ENCODE data around the gene IGBP1. TPM values are rescaled to one million over a fixed set of nuclear protein-coding genes. Genes with fewer than 3 reads are reported as not detected.

IGBP1 gene
- total RNA-seq, 1 experiment from 2014 or later = 43.0 TPM

DNA sequence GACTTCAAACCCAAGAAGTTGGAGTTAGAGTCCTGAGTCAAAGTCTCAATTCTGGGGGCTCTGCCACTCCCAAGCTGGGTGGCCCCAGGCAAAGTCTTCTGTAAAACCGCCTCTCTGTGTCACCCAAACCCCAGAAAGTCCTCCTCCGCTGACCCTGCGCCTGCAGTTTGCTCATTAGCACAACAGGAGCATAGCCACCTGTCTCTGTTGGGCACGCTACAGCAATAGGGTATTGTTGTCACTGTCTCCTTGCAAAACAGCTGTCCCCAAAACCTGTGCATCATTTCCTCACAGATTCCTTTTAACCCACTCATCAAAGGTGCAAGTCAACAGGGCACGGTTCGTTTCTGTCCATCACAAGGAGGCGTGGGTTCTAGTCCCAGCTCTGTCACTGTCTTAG lies 36.0 kb downstream of the IGBP1 start:
- peak overlapping the region; percentile 84; the same call in 1 of the 2 replicates for H2AFZ ChIP-seq (ENCODE audit: low read length)
- no peaks in the 10 kb centered on the region for H3K27me3 ChIP-seq (ENCODE audit: low read length)
- no peaks in the 10 kb centered on the region for H4K20me1 ChIP-seq (ENCODE audit: low read length)
- peaks cover 4% of the 10 kb centered on the region for H3K36me3 ChIP-seq (ENCODE audit: low read depth, low read length)
- CTCF ChIA-PET = no interaction called here
- DNase-seq = peak; percentile 7
- H3K9me2 ChIP-seq (replicated peaks; ENCODE audit: low read length) = no peaks in the 10 kb centered on the region
- no peak overlapping the region; the same call in 1 of the 2 replicates for H3K4me3 ChIP-seq (ENCODE audit: low read length)
- H3K4me2 ChIP-seq (ENCODE audit: low read length) = peak overlapping the region; percentile 68
- intact Hi-C loops (cut with micrococcal nuclease) = loop anchor here (2.0 kb wide), 1 partner anchor 28 kb away; no protein-coding TSS in a partner anchor
- H3K4me1 ChIP-seq (ENCODE audit: insufficient read depth, low read length) = peaks cover 46% of the 10 kb centered on the region
- no peaks in the 10 kb centered on the region for H3F3A ChIP-seq (ENCODE audit: low read length, unreplicated experiment)
- peak overlapping the region; percentile 75 for H3K27ac ChIP-seq (ENCODE audit: low read length)
- H3K9me3 ChIP-seq (ENCODE audit: low read length) = no peaks in the 10 kb centered on the region
- peak overlapping the region; percentile 37; the same call in 1 of the 2 replicates for H3K9ac ChIP-seq (ENCODE audit: low read length)
- no peaks in the 10 kb centered on the region for H3K79me2 ChIP-seq (ENCODE audit: low read length)
- POLR2A ChIA-PET (ENCODE audit: unreplicated experiment) = no interaction called here
- no peak for ATAC-seq
- no peak for TF ChIP-seq EZH2 (IDR thresholded peaks at IDR 0.05; ENCODE audit: low read length, unreplicated experiment)
- no peak for TF ChIP-seq EZH2phosphoT487 (IDR thresholded peaks at IDR 0.05; ENCODE audit: borderline replicate concordance, low read length)
- TF ChIP-seq, protein P1, sequence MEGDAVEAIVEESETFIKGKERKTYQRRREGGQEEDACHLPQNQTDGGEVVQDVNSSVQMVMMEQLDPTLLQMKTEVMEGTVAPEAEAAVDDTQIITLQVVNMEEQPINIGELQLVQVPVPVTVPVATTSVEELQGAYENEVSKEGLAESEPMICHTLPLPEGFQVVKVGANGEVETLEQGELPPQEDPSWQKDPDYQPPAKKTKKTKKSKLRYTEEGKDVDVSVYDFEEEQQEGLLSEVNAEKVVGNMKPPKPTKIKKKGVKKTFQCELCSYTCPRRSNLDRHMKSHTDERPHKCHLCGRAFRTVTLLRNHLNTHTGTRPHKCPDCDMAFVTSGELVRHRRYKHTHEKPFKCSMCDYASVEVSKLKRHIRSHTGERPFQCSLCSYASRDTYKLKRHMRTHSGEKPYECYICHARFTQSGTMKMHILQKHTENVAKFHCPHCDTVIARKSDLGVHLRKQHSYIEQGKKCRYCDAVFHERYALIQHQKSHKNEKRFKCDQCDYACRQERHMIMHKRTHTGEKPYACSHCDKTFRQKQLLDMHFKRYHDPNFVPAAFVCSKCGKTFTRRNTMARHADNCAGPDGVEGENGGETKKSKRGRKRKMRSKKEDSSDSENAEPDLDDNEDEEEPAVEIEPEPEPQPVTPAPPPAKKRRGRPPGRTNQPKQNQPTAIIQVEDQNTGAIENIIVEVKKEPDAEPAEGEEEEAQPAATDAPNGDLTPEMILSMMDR (conservative IDR thresholded peaks at IDR 0.05; ENCODE audit: low read depth, low read length) = no peak
- BruUV-seq (replicated peaks) = no TSS peak

DNA sequence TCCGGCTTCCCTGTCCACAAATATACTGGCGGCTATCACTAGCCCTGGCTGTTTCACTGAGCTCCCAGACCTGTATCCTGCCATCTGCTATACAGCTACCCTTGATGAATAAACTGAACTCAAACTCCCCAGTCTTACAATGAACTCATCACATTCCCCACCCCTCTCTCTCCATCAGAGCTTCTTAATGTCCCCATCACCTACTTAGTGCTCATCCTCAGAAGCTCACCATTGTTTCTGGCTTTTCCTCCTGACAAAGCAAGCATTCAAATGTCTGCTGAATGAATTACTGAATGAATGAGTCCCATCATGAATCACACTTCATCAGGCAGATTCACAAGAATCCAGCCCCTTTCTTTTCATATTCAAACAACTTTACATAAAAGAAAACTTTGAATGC lies 38.4 kb downstream of the IGBP1 start:
- H3K27me3 ChIP-seq (ENCODE audit: low read length) = no peaks in the 10 kb centered on the region
- no peaks in the 10 kb centered on the region for H3F3A ChIP-seq (ENCODE audit: low read length, unreplicated experiment)
- H3K79me2 ChIP-seq (ENCODE audit: low read length) = no peaks in the 10 kb centered on the region
- no peaks in the 10 kb centered on the region for H3K9me2 ChIP-seq (replicated peaks; ENCODE audit: low read length)
- H3K9me3 ChIP-seq (ENCODE audit: low read length) = no peaks in the 10 kb centered on the region
- CTCF ChIA-PET = no interaction called here
- H2AFZ ChIP-seq (ENCODE audit: low read length) = no peak overlapping the region
- POLR2A ChIA-PET (ENCODE audit: unreplicated experiment) = no interaction called here
- peaks cover 60% of the 10 kb centered on the region for H3K4me1 ChIP-seq (ENCODE audit: insufficient read depth, low read length)
- no peak overlapping the region for H3K4me3 ChIP-seq (ENCODE audit: low read length)
- ATAC-seq (no peak), DNase-seq (peak; percentile 39)
- H3K27ac ChIP-seq (ENCODE audit: low read length) = 0 out of 2 replicates have a peak overlapping the region, but pooled peaks have one; percentile 18
- H3K4me2 ChIP-seq (ENCODE audit: low read length) = no peak overlapping the region
- H3K9ac ChIP-seq (ENCODE audit: low read length) = no peak overlapping the region
- intact Hi-C loops (cut with micrococcal nuclease) = no loop called here
- BruUV-seq (replicated peaks) = no TSS peak
- no peaks in the 10 kb centered on the region for H3K36me3 ChIP-seq (ENCODE audit: low read depth, low read length)
- TF ChIP-seq EZH2 (IDR thresholded peaks at IDR 0.05; ENCODE audit: low read length, unreplicated experiment) = no peak
- no peak for TF ChIP-seq EZH2phosphoT487 (IDR thresholded peaks at IDR 0.05; ENCODE audit: borderline replicate concordance, low read length)
- TF ChIP-seq, protein P1 (conservative IDR thresholded peaks at IDR 0.05; ENCODE audit: low read depth, low read length) = no peak
- H4K20me1 ChIP-seq (ENCODE audit: low read length) = no peaks in the 10 kb centered on the region

DNA sequence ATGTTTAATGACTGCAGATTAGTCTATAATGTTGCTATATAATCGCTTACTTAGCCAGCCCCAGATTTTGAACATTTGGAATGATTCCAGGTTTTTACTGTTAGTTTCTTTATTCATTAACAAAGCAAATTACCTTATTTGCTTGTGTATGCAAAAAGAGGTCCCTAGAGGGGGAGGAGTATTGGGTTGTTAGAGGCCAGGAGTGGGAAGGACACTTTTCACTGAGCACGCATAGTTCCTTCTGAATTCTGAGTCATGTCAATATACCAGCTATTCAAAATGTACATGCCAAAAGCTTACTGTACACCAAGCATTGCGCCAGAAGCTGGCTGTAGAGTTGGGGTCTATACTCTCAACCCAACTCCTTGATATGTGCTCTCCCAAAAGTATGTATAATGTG lies 39.0 kb downstream of the IGBP1 start:
- Histone ChIP-seq H3K27ac (ENCODE audit: low read length) (0 out of 2 replicates have a peak overlapping the region, but pooled peaks have one; percentile 18), H3K36me3 (ENCODE audit: low read depth, low read length) (no peaks in the 10 kb centered on the region), H3K27me3 (ENCODE audit: low read length) (no peaks in the 10 kb centered on the region), H3K9ac (ENCODE audit: low read length) (no peak overlapping the region), H3K4me2 (ENCODE audit: low read length) (no peak overlapping the region), H3K4me3 (ENCODE audit: low read length) (no peak overlapping the region), H3K9me3 (ENCODE audit: low read length) (no peaks in the 10 kb centered on the region), H4K20me1 (ENCODE audit: low read length) (no peaks in the 10 kb centered on the region), H3K9me2 (replicated peaks; ENCODE audit: low read length) (no peaks in the 10 kb centered on the region), H2AFZ (ENCODE audit: low read length) (no peak overlapping the region), H3F3A (ENCODE audit: low read length, unreplicated experiment) (no peaks in the 10 kb centered on the region), H3K4me1 (ENCODE audit: insufficient read depth, low read length) (peaks cover 60% of the 10 kb centered on the region), H3K79me2 (ENCODE audit: low read length) (no peaks in the 10 kb centered on the region)
- POLR2A ChIA-PET (ENCODE audit: unreplicated experiment) = no interaction called here
- ATAC-seq (no peak), DNase-seq (peak; percentile 15)
- intact Hi-C loops (cut with micrococcal nuclease) = no loop called here
- TF ChIP-seq EZH2 (IDR thresholded peaks at IDR 0.05; ENCODE audit: low read length, unreplicated experiment) = no peak
- TF ChIP-seq, protein P1 (conservative IDR thresholded peaks at IDR 0.05; ENCODE audit: low read depth, low read length) = no peak
- no peak for TF ChIP-seq EZH2phosphoT487 (IDR thresholded peaks at IDR 0.05; ENCODE audit: borderline replicate concordance, low read length)
- no TSS peak for BruUV-seq (replicated peaks)
- CTCF ChIA-PET = interaction anchor here (0.7 kb wide), 1 partner anchor 44 kb away, joined by 3 read pairs; no protein-coding TSS in a partner anchor

All from PC-3 (cell line).